ENCODE measurements around the gene HSD17B3. TPM values are rescaled to one million over a fixed set of nuclear protein-coding genes. Genes with fewer than 3 reads are reported as not detected.

HSD17B3 gene
- total and polyA plus RNA-seq, 8 donors = 0.55 to 4.6 (median 2.0) TPM; not detected in 4

DNA sequence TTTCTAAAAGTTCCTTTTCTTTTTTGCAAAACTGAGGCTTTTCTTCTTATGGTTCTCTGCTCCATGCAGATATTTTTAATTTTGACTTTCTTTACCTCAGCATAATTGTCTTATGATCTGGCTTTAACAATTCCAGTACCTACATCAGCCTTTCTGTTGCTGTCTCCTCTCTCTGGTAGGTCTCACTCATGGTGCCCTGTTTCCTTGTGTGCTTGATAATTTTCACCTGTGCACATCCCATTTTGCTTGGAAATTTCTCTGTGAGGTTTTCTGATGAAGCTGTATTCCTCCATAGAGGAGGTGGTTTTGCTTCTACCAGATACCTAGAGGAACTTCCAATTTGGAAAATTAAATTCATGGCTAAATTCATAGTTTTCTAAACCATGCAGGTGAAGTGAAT is 2.3 kb upstream of the HSD17B3 start:
- Histone ChIP-seq H3K36me3 (no peaks in the 10 kb centered on the region), H3K9me3 (no peaks in the 10 kb centered on the region), H3K27ac (no peak overlapping the region), H3K4me3 (no peak overlapping the region), H3K4me1 (no peaks in the 10 kb centered on the region), H3K27me3 (no peaks in the 10 kb centered on the region)
- DNase-seq = no peak
- intact Hi-C loops (cut with DNase I; ENCODE audit: low total_unique reads) = no loop called here
- no peak for TF ChIP-seq POLR2A (IDR thresholded peaks at IDR 0.05)
- TF ChIP-seq POLR2AphosphoS5 (IDR thresholded peaks at IDR 0.05) = no peak
- TF ChIP-seq, protein P1, sequence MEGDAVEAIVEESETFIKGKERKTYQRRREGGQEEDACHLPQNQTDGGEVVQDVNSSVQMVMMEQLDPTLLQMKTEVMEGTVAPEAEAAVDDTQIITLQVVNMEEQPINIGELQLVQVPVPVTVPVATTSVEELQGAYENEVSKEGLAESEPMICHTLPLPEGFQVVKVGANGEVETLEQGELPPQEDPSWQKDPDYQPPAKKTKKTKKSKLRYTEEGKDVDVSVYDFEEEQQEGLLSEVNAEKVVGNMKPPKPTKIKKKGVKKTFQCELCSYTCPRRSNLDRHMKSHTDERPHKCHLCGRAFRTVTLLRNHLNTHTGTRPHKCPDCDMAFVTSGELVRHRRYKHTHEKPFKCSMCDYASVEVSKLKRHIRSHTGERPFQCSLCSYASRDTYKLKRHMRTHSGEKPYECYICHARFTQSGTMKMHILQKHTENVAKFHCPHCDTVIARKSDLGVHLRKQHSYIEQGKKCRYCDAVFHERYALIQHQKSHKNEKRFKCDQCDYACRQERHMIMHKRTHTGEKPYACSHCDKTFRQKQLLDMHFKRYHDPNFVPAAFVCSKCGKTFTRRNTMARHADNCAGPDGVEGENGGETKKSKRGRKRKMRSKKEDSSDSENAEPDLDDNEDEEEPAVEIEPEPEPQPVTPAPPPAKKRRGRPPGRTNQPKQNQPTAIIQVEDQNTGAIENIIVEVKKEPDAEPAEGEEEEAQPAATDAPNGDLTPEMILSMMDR (IDR thresholded peaks at IDR 0.05) = no peak
- TF ChIP-seq EP300 (IDR thresholded peaks at IDR 0.05) = no peak

- no peak for DNase-seq
- TF ChIP-seq, protein P1 (IDR thresholded peaks at IDR 0.05) = no peak
- no peak for TF ChIP-seq POLR2AphosphoS5 (IDR thresholded peaks at IDR 0.05)
- TF ChIP-seq EP300 (IDR thresholded peaks at IDR 0.05) = no peak
- TF ChIP-seq POLR2A (IDR thresholded peaks at IDR 0.05) = no peak
- intact Hi-C loops (cut with DNase I; ENCODE audit: low total_unique reads) = no loop called here
- Histone ChIP-seq H3K27me3 (no peaks in the 10 kb centered on the region), H3K9me3 (no peaks in the 10 kb centered on the region), H3K27ac (no peak overlapping the region), H3K36me3 (no peaks in the 10 kb centered on the region), H3K4me1 (no peaks in the 10 kb centered on the region), H3K4me3 (no peak overlapping the region)
- WGBS, 5 donors = 66 to 84% (median 72%) methylated on average over 4 of the region's 4 CpGs
Measured at GRCh38 chr9:96299823-96300222, 2.2 kb downstream of the HSD17B3 start.

DNA sequence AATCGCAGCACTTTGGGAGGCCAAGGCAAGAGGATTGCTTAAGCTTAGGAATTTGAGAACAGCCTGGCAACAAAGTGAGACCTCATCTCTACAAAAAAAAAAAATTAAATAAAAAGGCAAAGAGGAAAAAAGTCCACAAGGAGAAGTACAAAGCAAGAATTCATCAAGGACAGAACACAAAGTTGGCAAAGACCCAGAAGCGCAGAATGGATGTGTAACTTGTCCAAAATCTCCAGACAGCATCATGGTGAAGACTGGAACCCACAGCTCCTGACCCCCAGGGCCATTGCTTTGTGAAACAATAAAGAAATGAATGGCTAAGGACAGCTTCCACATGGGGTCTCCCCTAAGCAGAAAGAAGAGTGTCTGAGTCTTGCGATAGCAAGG is 7.8 kb downstream of the HSD17B3 start:
- H3K27me3 ChIP-seq = no peaks in the 10 kb centered on the region
- intact Hi-C loops (cut with DNase I; ENCODE audit: low total_unique reads) = no loop called here
- no peak overlapping the region for H3K4me3 ChIP-seq
- no peaks in the 10 kb centered on the region for H3K36me3 ChIP-seq
- TF ChIP-seq, protein P1 (IDR thresholded peaks at IDR 0.05) = no peak
- no peak for TF ChIP-seq POLR2A (IDR thresholded peaks at IDR 0.05)
- TF ChIP-seq EP300 (IDR thresholded peaks at IDR 0.05) = no peak
- TF ChIP-seq POLR2AphosphoS5 (IDR thresholded peaks at IDR 0.05) = no peak
- H3K27ac ChIP-seq = no peak overlapping the region
- DNase-seq = no peak
- H3K9me3 ChIP-seq = no peaks in the 10 kb centered on the region
- WGBS, 5 donors = 94 to 98% (median 96%) methylated on average over 3 of the region's 3 CpGs
- H3K4me1 ChIP-seq = no peaks in the 10 kb centered on the region

- intact Hi-C loops (cut with DNase I; ENCODE audit: low total_unique reads) = no loop called here
Measured at GRCh38 chr9:96293498-96294158, 8.3 kb downstream of the HSD17B3 start.

More at GRCh38 chr9:96293498-96294158, 8.3 kb downstream of the HSD17B3 start:
- Histone ChIP-seq H3K36me3 (no peaks in the 10 kb centered on the region), H3K4me1 (no peaks in the 10 kb centered on the region), H3K4me3 (no peak overlapping the region), H3K9me3 (no peaks in the 10 kb centered on the region), H3K27ac (no peak overlapping the region), H3K27me3 (no peaks in the 10 kb centered on the region)
- TF ChIP-seq POLR2A (IDR thresholded peaks at IDR 0.05) = no peak
- no peak for TF ChIP-seq EP300 (IDR thresholded peaks at IDR 0.05)
- no peak for TF ChIP-seq POLR2AphosphoS5 (IDR thresholded peaks at IDR 0.05)
- TF ChIP-seq, protein P1 (IDR thresholded peaks at IDR 0.05) = no peak
- DNase-seq = no peak
- 41 to 67% (median 57%) methylated on average over 3 of the region's 3 CpGs for WGBS, 5 donors
